G401.6 (cell line): ENCODE measurements around the gene POFUT1.

Experiments used
- FAIRE-seq: peaks from 2 replicates; lab custom pipeline; 2012; peaks lifted over from hg19 to GRCh38; lab: Jason Lieb, UNC

POFUT1 gene

GRCh38 chr20:32281711-32282110 lies 74.0 kb downstream of the POFUT1 start:
- no peak for FAIRE-seq

GRCh38 chr20:32282461-32282860 lies 74.8 kb downstream of the POFUT1 start:
- no peak for FAIRE-seq

- FAIRE-seq: no peak
Observed at GRCh38 chr20:32285082-32285620, 77.5 kb downstream of the POFUT1 start.

- no peak for FAIRE-seq
Observed at GRCh38 chr20:32285621-32286371, 78.1 kb downstream of the POFUT1 start.

GRCh38 chr20:32287231-32287638 lies 79.6 kb downstream of the POFUT1 start:
- FAIRE-seq: no peak
